Nucleus accumbens (tissue), 56 donors: ENCODE data around the gene FARSA.
"Not testable (repeated sequence)": the region's sequence is repeated elsewhere in the genome, so short reads cannot be mapped to it uniquely, and the experiment has no call there.

Source experiments
- DNase-seq, 56 donors: peaks; one replicate each; lab custom pipeline; 2025; lab: John Stamatoyannopoulos, UW

Gene FARSA

GRCh38 chr19:12938779-12939601 lies 5.5 kb upstream of the FARSA start:
- DNase-seq = peak in 2 of 56 donors; percentile 23 to 47

- DNase-seq = peak; percentile 86 to 100 (median 99)
Observed at GRCh38 chr19:12937927-12938778, 4.6 kb upstream of the FARSA start, which contains the start of gene CALR. Gene CALR, plus strand, starts transcription at chr19:12938609. Its CDS starts 71 bp downstream, at chr19:12938680.

DNA sequence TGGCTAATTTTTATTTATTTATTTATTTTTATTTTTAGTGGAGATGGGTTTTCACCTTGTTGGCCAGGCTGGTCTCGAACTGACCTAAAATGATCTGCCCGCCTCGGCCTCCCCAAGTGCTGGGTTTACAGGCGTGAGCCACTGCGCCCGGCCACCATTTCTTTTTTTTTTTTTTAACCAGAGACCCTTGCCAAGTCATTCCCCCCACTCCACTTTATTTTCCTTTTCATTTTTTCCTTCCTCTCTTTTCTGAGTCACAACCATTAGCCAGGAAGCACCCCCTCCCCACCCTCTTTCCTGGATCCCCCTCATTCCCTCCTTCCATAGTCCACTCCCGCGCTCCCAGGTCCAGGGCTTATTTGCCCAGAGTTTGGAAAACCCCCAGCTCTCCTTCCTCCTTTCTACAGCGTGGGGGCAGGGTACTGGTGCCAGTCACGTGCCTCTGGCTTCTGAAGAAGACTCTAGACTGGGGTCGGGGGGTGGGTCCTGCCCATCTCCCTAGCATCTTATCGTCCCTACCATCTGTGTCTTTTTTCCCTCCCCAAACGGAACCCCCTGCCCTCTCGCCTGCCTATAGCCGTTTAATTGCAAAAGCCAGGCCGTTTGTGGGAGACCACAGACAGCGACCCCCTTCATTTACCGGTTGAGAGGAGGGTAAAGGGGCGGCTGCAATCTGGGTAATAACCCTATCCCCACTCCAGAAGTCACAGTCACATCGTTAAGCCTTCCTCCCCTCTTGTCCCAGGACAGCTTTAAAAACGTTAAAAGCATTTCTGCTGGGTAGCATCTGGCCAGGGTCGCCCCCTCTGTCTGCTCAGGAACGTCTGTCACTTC lies 3.8 kb upstream of the FARSA start:
- DNase-seq = peak in 10 of 56 donors; percentile 9 to 41 (median 25)

- DNase-seq = no peak
Observed at GRCh38 chr19:12936582-12936981, 3.1 kb upstream of the FARSA start.

GRCh38 chr19:12935071-12935470 lies 1.6 kb upstream of the FARSA start:
- DNase-seq = no peak

DNA sequence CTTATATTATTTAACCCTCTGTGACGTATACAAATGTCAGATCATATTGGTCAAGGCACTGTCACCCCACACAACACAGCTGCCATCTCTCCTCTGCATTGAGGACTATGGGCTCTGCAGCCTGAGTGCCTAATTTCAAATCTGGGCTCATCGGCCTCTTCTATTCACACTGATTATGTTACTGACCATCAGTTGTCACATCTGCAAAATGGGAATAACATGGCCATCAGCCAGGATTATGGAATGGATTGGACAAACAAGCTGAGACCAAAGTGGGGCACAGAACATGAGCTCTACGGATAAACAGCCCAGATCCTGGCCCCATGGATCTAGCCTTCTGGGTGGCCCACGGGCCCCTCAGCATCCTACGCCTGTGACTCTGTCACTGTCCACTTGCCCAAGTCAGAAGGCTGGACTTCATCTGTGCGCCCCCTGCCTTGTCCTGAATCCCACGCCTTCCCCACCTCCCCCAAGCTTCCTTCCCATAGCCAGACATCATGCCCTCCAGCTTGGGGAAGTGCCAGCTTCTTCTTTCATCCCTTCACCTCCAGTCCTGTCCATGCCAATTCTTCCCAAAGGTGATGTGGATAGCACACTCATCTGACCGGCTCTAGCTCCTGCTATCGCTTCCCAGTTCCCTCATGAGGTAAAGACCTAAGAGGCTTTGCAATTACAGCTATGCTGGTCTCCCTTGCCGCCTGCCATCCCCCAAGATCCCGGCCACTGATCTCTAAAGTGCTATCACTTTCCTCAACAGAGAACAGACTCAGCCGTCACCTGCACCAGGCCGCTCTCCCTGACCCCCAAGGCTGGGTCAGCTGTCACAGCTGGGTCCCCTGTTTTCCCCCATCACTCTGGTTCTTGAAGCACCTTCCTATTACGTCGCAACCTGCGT lies 872 bp downstream of the FARSA start:
- DNase-seq = no peak

DNA sequence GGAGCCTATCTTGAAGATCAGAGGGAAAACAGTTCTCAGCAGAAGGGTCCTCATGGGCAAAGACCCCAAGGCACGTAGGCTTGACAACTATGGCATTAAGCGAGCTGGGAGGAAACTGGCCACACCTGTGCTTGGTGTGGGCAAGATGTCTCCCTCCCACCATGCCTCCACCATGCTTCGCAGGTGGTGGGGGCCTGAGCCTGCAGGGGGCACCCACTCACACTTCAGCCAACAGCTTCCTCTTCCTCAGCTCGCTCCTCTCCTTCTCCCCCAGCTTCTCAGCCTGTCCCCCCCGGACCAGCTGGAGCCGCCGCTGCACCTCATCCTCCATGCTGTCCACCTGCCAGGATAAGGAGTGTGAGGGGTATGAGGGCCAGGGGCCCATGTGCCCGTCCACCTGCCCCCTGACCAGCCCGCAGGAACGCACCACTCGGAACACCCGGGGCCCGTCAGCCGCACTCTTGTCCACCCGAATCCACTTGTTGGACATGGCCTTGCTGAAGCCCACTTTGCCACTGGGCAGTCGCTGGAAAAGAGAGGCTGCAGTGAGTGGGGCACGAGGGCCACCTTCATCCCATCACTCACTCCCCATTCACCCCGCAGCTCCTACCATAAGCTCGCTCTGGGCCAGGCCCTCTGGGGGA lies 3.4 kb downstream of the FARSA start:
- no peak for DNase-seq

DNA sequence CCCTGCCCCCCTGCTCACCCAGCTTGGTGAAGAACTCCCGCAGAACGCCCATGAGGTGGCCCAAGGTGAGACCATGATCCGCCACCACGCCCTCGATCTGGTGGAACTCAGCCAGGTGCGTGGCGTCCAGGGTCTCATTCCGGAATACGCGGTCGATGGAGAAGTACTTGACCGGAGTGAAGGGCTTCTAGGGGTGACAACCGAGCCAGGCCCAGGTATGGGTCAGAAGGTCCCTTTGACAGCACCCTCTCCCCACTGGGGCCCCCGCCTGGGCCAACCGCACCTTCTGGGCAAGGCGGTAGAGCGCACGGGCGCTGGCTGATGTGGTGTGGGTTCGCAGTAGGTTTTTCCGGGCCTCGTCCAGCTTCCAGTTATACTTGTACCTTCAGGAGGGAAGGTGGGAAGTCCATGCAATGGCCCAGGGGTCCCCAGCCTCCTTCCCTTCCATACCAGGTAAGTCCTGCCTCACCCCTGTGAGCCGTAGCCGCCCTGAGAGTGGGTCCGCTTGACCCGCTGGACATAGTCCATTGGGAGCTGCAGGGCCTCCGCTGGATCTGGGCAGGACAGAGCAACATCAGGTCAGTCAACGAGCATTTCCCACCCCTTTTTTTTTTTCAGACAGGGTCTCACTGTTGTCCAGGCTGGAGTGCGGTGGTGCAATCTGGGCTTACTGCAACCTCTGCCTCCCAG lies 8.7 kb downstream of the FARSA start:
- DNase-seq = no peak

DNA sequence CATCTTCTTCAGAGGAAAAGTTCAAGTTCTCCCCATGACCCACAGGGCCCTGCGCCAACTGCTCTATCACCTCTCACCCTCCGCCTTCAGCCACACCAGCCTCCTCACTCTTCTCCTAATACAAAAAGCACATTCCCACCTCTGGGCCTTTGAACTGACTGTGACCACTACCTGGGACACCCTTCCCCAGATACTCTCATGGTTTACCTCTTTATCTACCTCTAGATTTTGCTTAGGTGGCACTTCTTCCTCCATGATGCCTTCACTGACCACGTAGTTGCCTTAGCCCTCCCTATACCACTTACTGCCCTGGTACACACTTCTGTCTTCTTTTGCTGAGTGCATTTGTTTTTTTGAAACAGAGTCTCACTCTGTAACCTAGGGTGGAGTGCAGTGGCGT lies 10.6 kb downstream of the FARSA start:
- DNase-seq = no peak

GRCh38 chr19:12921047-12921446 lies 12.5 kb downstream of the FARSA start:
- no peak for DNase-seq

- DNase-seq = no peak
Observed at GRCh38 chr19:12918253-12918652, 15.3 kb downstream of the FARSA start.

DNA sequence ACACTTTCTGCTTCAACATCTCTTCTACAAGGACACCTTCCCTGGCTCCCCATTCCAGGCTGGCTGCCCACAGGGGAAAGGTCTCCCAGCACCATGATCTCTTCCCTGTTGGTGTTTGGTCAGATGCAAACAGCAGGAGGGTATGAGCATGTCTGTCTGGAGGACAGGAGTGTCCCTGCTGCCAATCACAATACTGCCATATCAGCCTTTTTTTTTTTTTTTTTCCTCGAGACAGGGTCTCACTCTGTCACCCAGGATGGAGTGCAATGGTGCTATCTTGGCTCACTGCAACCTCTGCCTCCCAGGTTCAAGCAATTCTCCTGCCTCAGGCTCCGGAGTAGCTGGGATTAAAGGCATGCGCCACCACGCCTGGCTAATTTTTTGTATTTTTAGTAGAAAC lies 17.7 kb downstream of the FARSA start:
- DNase-seq = not testable (repeated sequence)

DNA sequence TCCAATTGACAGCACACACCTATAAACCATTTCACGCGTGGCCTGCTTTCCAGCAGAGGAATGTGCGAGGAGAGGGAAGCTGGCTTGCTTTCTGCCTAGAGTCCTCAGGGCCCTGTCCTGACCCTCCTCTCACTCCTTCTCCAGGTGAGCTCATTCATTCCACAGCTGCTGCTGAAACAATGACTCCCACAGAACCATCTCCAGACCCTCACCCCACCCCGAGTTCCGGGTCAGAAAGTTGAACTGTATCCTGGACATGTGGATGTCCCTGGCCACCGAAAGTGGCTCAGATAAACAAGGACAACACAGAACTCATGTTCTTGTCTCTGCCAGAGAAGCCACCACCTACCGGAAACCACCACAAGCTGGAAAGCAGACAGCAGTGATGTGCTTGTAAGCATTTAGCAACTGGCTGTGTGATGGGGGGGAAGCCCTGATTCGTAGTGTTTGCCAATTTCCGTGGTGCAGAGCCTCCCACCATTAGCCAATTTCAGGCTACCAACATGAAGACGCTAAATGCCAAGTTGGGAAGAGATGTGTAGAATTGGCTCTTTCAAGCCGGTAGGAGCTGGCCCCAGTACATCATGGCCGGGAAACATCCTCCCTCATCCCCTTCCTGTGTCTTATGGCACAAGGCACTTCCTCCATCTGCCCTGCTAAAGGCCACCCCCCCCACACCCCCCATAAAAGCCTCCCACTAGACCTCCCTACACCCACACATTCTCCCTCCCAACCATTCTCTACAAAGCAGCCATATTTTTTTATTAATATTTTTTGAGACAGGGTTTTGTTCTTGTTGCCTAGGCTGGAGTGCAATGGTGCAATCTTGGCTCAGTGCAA lies 19.4 kb downstream of the FARSA start:
- peak in 13 of 56 donors; percentile 1 to 25 (median 11) for DNase-seq

- DNase-seq = peak in 54 of 56 donors; percentile 28 to 91 (median 66)
Observed at GRCh38 chr19:12913011-12913561, 20.4 kb downstream of the FARSA start.

GRCh38 chr19:12912571-12912970 lies 20.9 kb downstream of the FARSA start:
- no peak for DNase-seq

DNA sequence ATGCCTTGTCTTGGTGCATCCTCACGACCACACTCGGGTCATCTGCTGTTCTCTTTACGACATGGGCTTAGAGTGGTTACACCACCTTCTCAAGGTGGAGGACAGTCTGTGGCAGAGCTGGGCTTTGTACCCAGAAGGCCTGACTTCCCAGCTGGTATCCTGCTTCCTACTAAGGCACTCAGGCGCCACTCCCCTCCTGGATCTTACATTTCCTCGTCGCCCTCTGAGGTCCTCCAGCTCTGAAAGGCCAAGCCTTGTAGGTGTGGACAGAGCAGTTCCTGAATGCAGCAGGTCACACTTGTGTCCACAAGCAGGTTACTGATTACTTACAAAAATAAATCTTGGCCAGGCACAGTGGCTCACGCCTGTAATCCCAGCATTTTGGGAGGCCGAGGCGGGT lies 26.3 kb downstream of the FARSA start:
- DNase-seq = no peak

- no peak for DNase-seq
Observed at GRCh38 chr19:12899891-12900518, 33.5 kb downstream of the FARSA start.
